HL-60 (cell line): ENCODE measurements around the gene IL18R1.

Experiments used
- CTCF ChIP-seq: IDR thresholded peaks from one replicate; pipeline ENCODE4 v1.5.1; 2011; ENCODE audit warnings: low read length, control low read depth, inconsistent platforms; ENCODE audit not compliant: insufficient read depth
- GABPA ChIP-seq: IDR thresholded peaks from 2 replicates; pipeline ENCODE4 v1.6.1; 2012; ENCODE audit warnings: low read depth
- REST ChIP-seq: IDR thresholded peaks from 2 replicates; pipeline ENCODE4 v1.6.1; 2012; ENCODE audit warnings: low read depth; ENCODE audit not compliant: insufficient replicate concordance

GRCh38 chr2:102340778-102341177 lies 14.8 kb upstream of the IL18R1 start:
- TF ChIP-seq CTCF, result no peak
- TF ChIP-seq GABPA, result no peak
- no peak for TF ChIP-seq REST
